IgD-negative memory B cell (primary cell): ENCODE data around the gene DXO. TPM values are rescaled to one million over a fixed set of nuclear protein-coding genes. Genes with fewer than 3 reads are reported as not detected.
"Not testable (repeated sequence)": the region's sequence is repeated elsewhere in the genome, so short reads cannot be mapped to it uniquely, and the experiment has no call there.

Experiments
- H3K27ac Mint-ChIP-seq, 3 donors: one replicate each; pipeline ENCODE4 v1.8.0; 2020 to 2022; ENCODE audit warnings: mild to moderate bottlenecking in 3 of 3, mixed read lengths in 3 of 3, moderate library complexity in 1 of 3
- H3K27me3 Mint-ChIP-seq: one replicate; pipeline ENCODE4 v1.8.0; 2021; ENCODE audit warnings: mixed read lengths
- H3K36me3 Mint-ChIP-seq: one replicate; pipeline ENCODE4 v1.8.0; 2020; ENCODE audit warnings: mild to moderate bottlenecking, mixed read lengths
- H3K4me1 Mint-ChIP-seq, 3 donors: one replicate each; pipeline ENCODE4 v1.8.0; 2020 to 2022; ENCODE audit warnings: mixed read lengths in 3 of 3, mild to moderate bottlenecking in 1 of 3
- H3K4me3 Mint-ChIP-seq, 4 donors: one replicate each; pipeline ENCODE4 v1.8.0; 2020 to 2022; ENCODE audit warnings: mild to moderate bottlenecking in 4 of 4, mixed read lengths in 4 of 4, moderate library complexity in 3 of 4
- H3K9me3 Mint-ChIP-seq, 3 donors: one replicate each; pipeline ENCODE4 v1.8.0; 2020 to 2021; ENCODE audit warnings: mixed read lengths in 3 of 3, mild to moderate bottlenecking in 1 of 3
- polyA plus RNA-seq: library from polyadenylated mRNA; unstranded; fragments of 300-500 nt; fragmentation: Illumina TruSeq; gene quantifications from one replicate; pipeline ENCODE4 v1.2.3, GENCODE V29; 2021

DXO gene
- polyA plus RNA-seq = 16.2 TPM

DNA sequence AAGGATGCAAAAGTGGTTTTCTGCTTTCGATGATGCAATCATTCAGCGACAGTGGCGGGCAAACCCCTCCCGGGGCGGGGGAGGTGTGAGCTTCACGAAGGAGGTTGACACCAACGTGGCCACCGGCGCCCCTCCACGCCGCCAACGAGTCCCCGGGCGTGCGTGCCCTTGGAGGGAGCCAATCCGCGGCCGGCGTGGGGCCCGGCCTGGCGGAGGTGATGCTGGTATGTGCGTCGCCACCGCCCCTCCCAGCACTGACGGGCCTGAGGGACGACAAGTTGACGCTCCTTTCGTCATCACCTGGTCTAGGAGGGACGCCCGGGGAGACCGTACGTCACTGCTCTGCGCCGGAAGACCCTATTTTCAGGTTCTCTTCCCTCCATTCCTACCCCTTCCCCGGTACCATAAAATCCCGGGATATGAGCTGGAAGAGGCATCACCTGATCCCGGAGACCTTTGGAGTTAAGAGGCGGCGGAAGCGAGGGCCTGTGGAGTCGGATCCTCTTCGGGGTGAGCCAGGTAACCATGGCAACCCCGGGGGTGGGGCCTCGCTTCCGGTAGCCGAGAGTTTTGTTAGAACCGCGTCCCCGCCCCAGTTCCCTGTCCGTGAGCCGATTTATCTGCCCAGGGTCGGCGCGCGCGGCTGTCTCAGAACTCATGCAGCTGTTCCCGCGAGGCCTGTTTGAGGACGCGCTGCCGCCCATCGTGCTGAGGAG, at the start of gene DXO:
TSS of gene DXO (minus strand) at position 146 of the 716 bp plus-strand sequence. CDS start 463 bp downstream, outside the sequence.
- Mint-ChIP-seq H3K4me1 (peaks cover 0 to 23% (median 19%) of the 10 kb centered on the region in 3 donors), H3K4me3 (peak within 1 kb of the TSS; percentile 94 to 98 (median 97)), H3K27ac (peak within 1 kb of the TSS; percentile 99 to 100 (median 100)), H3K9me3 (no peaks in the 10 kb centered on the region), H3K27me3 (peaks cover 2% of the 10 kb centered on the region), H3K36me3 (peaks cover 7% of the 10 kb centered on the region)

DNA sequence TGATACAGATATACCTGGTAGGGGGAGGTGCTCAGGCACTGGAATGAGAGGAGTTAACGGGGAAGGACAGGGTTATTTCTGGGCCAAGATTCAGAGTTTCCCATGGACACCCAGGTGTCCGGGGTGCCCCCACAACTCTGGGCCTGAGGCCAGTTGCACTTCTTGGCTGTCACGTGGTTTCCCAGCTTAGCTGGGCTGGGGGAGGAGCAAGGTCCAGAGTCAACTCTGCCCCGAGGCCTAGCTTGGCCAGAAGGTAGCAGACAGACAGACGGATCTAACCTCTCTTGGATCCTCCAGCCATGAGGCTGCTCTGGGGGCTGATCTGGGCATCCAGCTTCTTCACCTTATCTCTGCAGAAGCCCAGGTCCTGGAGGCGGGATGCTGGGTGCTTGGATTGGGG, 42.6 kb upstream of the DXO start, which contains the start of gene C4B:
TSS of gene C4B (plus strand) at position 249 of the 400 bp plus-strand sequence. CDS start at position 300, 51 bp downstream.
- not testable (repeated sequence) for H3K27ac Mint-ChIP-seq, H3K4me1 Mint-ChIP-seq, H3K27me3 Mint-ChIP-seq, H3K36me3 Mint-ChIP-seq, H3K9me3 Mint-ChIP-seq, H3K4me3 Mint-ChIP-seq

- not testable (repeated sequence) for H3K27ac Mint-ChIP-seq, H3K4me3 Mint-ChIP-seq, H3K36me3 Mint-ChIP-seq, H3K9me3 Mint-ChIP-seq, H3K4me1 Mint-ChIP-seq, H3K27me3 Mint-ChIP-seq
Measured at GRCh38 chr6:32013738-32014137, 41.8 kb upstream of the DXO start.

DNA sequence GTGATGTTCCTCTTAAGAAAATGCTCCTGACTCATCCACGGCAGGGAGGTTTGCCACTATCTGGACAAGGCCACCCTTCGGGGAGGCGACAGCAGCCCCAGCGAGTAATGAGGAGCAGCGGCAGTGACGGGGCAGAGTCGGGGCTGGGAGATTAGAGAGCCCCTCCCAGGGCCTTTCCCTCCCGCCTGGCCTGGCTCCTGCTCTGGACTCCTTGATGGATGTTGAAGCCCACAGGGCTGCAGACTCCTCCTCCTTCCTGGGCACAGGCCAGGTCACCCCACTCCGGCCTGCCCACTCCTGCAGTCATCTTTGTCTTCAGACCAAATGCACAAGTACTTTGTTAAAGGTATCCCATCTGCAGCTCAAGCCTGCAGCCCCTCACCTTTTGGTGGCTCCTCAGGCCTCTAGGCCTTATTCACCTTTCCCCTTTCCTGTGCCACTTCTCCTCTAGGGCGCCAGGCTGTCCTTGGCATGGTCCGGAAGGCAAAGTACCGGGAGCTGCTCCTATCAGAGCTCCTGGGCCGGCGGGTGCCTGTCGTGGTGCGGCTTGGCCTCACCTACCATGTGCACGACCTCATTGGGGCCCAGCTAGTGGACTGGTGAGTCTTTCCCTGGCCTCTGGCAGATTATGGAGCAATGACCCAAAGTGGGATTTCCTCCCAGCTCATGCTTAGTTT, 41.1 kb upstream of the DXO start:
- not testable (repeated sequence) for H3K27ac Mint-ChIP-seq, H3K27me3 Mint-ChIP-seq, H3K36me3 Mint-ChIP-seq, H3K9me3 Mint-ChIP-seq, H3K4me1 Mint-ChIP-seq
- H3K4me3 Mint-ChIP-seq = peak overlapping the region in 1 of 4 donors; percentile 63

- not testable (repeated sequence) for H3K27me3 Mint-ChIP-seq, H3K4me1 Mint-ChIP-seq, H3K4me3 Mint-ChIP-seq, H3K36me3 Mint-ChIP-seq, H3K9me3 Mint-ChIP-seq, H3K27ac Mint-ChIP-seq
Measured at GRCh38 chr6:32010856-32011530, 39.1 kb upstream of the DXO start.

GRCh38 chr6:32009537-32009936, 37.6 kb upstream of the DXO start:
- H3K27ac Mint-ChIP-seq, H3K4me1 Mint-ChIP-seq, H3K4me3 Mint-ChIP-seq, H3K36me3 Mint-ChIP-seq, H3K27me3 Mint-ChIP-seq, H3K9me3 Mint-ChIP-seq: not testable (repeated sequence)

DNA sequence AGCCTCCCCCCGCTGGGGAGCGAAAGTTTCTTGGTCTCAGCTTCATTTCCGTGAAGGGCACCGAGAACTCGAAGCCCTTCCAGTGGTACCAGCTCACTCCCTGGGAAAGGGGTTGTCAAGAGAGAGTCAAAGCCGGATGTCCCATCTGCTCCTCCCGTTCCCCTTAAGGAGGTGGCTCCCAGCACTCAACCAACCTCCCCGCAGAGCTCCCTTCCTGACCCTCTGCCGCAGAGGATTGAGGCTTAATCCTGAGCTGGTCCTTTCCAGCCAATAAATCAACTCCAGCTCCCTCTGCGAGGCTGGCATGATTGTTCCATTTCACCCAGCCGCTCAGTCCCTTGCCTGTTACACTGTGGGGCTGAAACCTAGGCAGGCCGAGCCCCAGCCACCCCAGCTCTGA, 36.7 kb upstream of the DXO start:
- not testable (repeated sequence) for H3K9me3 Mint-ChIP-seq, H3K4me3 Mint-ChIP-seq, H3K36me3 Mint-ChIP-seq, H3K27me3 Mint-ChIP-seq, H3K27ac Mint-ChIP-seq, H3K4me1 Mint-ChIP-seq

GRCh38 chr6:32008037-32008436, 36.1 kb upstream of the DXO start:
- H3K4me3 Mint-ChIP-seq, H3K4me1 Mint-ChIP-seq, H3K36me3 Mint-ChIP-seq, H3K27me3 Mint-ChIP-seq, H3K9me3 Mint-ChIP-seq, H3K27ac Mint-ChIP-seq: not testable (repeated sequence)

DNA sequence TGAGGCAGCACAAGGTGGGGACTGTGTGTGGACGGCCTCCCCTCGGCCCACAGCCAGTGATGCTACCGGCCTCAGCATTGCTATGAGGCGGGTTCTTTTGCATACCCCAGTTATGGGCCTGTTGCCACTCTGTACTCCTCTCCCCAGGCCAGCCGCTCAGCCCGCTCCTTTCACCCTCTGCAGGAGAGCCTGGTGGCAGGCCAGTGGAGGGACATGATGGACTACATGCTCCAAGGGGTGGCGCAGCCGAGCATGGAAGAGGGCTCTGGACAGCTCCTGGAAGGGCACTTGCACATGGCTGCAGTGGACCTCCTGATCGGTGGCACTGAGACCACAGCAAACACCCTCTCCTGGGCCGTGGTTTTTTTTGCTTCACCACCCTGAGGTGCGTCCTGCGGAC, 35.1 kb upstream of the DXO start:
- H3K4me3 Mint-ChIP-seq = not testable (repeated sequence)

DNA sequence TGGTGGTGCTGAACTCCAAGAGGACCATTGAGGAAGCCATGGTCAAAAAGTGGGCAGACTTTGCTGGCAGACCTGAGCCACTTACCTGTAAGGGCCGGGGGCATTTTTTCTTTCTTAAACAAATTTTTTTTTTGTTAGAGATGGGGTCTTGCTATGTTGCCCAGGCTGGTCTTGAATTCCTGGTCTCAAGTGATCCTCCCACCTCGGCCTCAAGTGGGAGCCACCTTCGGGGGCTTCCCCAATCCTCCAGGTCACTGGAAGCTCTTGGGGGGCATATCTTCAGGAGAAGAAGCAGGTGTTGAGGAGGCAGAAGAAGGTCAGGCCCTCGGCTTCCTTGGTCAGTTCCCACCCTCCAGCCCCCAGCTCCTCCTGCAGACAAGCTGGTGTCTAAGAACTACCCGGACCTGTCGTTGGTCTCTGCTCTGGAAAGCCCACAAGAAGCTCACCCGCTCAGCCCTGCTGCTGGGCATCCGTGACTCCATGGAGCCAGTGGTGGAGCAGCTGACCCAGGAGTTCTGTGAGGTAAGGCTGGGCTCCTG, 34.1 kb upstream of the DXO start:
- not testable (repeated sequence) for H3K27ac Mint-ChIP-seq, H3K9me3 Mint-ChIP-seq, H3K27me3 Mint-ChIP-seq, H3K4me3 Mint-ChIP-seq, H3K4me1 Mint-ChIP-seq, H3K36me3 Mint-ChIP-seq

More for the DNA sequence above, 35.1 kb upstream of the DXO start:
- not testable (repeated sequence) for H3K36me3 Mint-ChIP-seq, H3K27ac Mint-ChIP-seq, H3K27me3 Mint-ChIP-seq, H3K9me3 Mint-ChIP-seq, H3K4me1 Mint-ChIP-seq

DNA sequence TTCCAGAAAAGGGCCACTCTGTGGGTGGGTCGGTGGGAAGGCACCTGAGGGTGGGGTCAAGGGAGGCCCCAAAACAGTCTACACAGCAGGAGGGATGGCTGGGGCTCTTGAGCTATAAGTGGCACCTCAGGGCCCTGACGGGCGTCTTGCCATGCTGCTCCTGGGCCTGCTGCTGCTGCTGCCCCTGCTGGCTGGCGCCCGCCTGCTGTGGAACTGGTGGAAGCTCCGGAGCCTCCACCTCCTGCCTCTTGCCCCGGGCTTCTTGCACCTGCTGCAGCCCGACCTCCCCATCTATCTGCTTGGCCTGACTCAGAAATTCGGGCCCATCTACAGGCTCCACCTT, 33.6 kb upstream of the DXO start:
- H3K4me1 Mint-ChIP-seq, H3K4me3 Mint-ChIP-seq, H3K36me3 Mint-ChIP-seq, H3K9me3 Mint-ChIP-seq, H3K27me3 Mint-ChIP-seq, H3K27ac Mint-ChIP-seq: not testable (repeated sequence)

DNA sequence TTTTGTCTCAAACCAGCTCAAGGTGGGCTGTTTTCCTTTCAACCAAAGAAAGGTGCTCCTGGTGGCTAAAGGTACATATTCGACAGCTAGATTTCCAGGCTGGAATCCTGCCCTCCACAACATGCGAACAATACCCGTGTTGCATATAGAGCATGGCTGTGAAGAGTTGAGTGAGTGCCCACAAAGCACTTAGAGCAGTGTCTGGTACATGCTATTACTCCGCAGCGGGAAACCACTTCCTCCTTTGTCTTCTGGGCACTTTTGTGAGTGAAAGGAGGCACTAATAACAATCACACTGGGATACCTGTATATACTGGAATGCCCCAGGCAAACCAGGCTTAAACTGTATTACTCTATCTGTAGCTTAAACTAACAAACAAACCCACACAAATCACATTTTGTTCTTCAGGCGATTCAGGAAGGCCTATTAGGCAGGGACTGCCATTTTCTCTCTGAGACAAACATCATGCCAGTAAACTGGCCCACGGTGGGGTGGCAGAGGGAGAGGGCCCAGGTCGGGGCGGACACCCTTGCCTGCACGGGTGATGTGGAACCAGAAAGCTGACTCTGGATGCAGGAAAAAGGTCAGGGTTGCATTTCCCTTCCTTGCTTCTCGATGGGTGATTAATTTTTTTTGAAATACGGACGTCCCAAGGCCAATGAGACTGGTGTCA, 33.1 kb upstream of the DXO start:
- H3K4me1 Mint-ChIP-seq, H3K27ac Mint-ChIP-seq, H3K36me3 Mint-ChIP-seq, H3K27me3 Mint-ChIP-seq, H3K9me3 Mint-ChIP-seq: not testable (repeated sequence)
- peak overlapping the region in 1 of 4 donors; percentile 33 for H3K4me3 Mint-ChIP-seq

- not testable (repeated sequence) for H3K9me3 Mint-ChIP-seq, H3K27me3 Mint-ChIP-seq, H3K4me1 Mint-ChIP-seq, H3K4me3 Mint-ChIP-seq, H3K36me3 Mint-ChIP-seq, H3K27ac Mint-ChIP-seq
Measured at GRCh38 chr6:32004393-32004792, 32.5 kb upstream of the DXO start.

DNA sequence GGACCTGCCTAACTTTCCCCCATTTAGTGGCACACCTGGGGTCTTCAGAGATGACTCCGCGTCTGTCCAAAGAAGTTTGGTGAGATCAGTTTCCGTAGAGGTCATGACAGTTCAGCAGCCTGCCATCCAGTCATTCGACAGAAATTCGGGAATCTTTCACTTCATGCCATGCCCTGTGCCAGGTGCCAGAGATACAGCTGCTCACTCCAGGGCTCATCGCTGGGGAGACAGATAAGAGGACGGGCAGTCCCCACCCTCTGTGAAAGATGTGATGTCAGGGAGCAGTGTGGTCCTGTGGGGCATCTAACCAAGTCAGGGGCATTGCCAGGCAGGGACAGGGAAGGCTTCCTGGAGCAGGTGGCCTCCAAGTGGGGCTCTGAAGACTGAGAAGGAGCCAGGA, 31.4 kb upstream of the DXO start:
- H3K27me3 Mint-ChIP-seq = not testable (repeated sequence)

GRCh38 chr6:32002546-32003268, 30.8 kb upstream of the DXO start:
- not testable (repeated sequence) for H3K9me3 Mint-ChIP-seq, H3K27ac Mint-ChIP-seq, H3K4me1 Mint-ChIP-seq, H3K4me3 Mint-ChIP-seq, H3K36me3 Mint-ChIP-seq, H3K27me3 Mint-ChIP-seq

More for the DNA sequence above, 31.4 kb upstream of the DXO start:
- H3K27ac Mint-ChIP-seq, H3K4me1 Mint-ChIP-seq, H3K9me3 Mint-ChIP-seq, H3K4me3 Mint-ChIP-seq, H3K36me3 Mint-ChIP-seq: not testable (repeated sequence)
